GM10266 (cell line): ENCODE results near the gene DGKB.

Source experiments
- DNase-seq: peaks from one replicate; pipeline ENCODE4 v3.0.0; 2012; ENCODE audit errors: extremely low spot score
- TF ChIP-seq, protein P1 (sequence below): IDR thresholded peaks from 2 replicates; pipeline ENCODE4 v1.5.1; 2012; ENCODE audit warnings: mild to moderate bottlenecking, low read depth; ENCODE audit not compliant: control insufficient read depth, insufficient read depth; ENCODE audit errors: missing control alignments

Gene DGKB

DNA sequence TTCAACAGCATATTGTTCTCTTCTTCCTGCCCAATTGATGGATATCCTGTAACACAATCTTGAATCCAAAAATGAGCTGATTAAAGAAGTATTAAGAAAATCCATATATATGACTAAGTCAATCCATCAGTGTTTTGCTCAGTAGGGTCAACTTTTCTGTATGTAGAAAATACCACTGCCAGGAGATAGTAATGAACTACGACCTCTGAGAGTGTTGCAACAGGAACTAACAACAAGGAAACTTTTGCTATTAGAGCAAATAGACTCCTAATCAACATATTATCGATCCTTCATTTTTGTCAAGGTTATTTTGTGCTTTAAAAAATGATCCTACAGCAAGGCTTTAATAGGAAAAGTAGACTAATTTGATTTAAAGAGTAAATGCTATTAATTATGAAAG lies 507.8 kb downstream of the DGKB start:
- TF ChIP-seq, protein P1, sequence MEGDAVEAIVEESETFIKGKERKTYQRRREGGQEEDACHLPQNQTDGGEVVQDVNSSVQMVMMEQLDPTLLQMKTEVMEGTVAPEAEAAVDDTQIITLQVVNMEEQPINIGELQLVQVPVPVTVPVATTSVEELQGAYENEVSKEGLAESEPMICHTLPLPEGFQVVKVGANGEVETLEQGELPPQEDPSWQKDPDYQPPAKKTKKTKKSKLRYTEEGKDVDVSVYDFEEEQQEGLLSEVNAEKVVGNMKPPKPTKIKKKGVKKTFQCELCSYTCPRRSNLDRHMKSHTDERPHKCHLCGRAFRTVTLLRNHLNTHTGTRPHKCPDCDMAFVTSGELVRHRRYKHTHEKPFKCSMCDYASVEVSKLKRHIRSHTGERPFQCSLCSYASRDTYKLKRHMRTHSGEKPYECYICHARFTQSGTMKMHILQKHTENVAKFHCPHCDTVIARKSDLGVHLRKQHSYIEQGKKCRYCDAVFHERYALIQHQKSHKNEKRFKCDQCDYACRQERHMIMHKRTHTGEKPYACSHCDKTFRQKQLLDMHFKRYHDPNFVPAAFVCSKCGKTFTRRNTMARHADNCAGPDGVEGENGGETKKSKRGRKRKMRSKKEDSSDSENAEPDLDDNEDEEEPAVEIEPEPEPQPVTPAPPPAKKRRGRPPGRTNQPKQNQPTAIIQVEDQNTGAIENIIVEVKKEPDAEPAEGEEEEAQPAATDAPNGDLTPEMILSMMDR: no peak
- no peak for DNase-seq

DNA sequence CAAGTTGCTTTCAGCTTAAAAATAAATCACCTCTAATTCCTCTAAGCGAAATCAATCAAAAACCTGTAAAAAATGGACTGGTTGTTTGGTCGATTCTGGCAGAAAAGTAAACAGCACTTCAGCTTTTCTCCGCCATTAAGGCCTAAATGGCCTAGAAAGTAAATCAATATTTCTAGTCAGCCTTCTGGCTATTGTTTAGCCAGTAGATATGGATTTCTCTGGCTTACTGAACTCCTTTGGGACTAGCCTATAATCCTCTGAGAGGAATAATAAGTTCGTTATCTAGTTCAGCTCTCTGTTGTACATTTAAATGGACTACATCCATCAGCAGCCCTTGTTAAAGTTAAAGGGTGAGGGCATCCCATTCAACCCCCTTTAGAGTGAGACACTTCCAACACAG lies 513.0 kb downstream of the DGKB start:
- TF ChIP-seq, protein P1: no peak
- DNase-seq: no peak

DNA sequence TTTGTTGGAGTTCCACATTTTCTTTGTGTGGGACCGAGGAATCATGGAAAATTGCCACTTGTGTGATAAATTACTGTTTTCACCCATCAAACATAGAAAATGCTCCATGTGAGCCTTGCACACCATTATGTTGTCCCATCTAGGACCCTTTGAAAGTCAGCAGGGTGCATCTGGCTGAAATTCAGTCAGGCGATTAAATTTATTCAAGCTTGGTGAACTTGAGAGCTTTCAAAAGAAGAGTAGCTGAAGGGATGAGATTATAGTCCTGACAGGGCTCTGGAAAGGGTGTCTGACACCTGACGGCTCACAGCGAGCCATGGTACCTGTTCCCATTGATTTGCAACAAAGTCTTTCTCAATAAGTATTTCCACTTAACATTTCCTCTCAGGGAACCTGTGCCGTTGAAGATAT lies 513.4 kb downstream of the DGKB start:
- TF ChIP-seq, protein P1: no peak
- DNase-seq: no peak

DNA sequence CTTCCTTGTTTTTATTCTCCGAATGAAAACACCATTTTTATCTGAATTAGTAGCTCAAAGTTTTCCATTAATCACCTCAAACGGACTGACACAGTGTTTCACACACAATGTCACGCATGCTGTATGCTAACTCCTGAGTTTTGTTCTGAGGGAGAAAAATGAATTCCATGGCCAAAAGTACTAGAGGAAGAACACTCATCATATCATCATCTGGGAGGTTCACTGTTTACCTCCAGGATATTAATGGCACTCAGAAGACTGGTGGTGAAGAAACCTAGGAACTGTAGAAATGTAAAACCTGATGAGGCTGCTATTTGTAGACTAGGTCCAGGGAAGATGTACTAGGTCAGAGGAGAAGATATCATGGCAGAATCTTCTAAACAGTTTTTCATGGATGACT lies 517.5 kb downstream of the DGKB start:
- DNase-seq: no peak

DNA sequence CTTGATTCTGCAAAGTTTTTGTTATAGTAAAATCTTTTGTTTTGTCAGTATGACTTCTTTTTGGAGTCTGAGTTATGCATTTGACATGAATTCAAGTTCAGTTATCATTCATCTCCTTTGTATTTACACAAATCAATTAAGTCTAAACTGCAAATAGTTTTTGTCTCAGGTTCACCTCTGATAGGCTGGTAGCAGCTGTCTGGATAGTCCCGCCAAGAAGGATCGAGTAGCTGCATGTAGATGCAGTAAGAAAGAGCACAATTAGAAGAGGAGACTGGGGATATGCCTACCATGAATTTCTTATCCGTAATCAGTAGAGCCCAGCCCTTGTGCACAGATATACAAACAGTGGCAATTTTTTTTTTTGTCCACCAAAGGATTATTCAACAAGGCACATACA lies 520.6 kb downstream of the DGKB start:
- no peak for DNase-seq
- TF ChIP-seq, protein P1: no peak

More for the DNA sequence above, 517.5 kb downstream of the DGKB start:
- TF ChIP-seq, protein P1: no peak

DNA sequence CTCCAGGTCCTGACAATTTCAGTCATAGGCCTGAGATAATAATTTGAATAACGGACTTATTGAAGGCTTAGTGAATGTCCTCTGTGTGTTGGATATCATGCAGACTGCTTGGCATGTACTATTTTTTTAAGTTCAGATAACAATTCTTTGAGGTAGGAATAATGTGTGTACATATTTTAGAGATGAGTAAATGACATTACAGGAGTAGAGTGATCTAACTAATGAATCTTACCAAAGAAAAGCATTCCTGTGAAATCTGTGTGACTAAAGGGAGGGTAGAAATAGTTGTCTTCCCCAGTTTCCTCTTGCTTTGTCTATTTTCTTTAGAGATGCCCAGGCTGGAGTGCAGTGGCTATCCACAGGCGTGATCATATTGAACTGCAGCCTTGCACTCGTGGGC lies 521.2 kb downstream of the DGKB start:
- TF ChIP-seq, protein P1: no peak
- no peak for DNase-seq

DNA sequence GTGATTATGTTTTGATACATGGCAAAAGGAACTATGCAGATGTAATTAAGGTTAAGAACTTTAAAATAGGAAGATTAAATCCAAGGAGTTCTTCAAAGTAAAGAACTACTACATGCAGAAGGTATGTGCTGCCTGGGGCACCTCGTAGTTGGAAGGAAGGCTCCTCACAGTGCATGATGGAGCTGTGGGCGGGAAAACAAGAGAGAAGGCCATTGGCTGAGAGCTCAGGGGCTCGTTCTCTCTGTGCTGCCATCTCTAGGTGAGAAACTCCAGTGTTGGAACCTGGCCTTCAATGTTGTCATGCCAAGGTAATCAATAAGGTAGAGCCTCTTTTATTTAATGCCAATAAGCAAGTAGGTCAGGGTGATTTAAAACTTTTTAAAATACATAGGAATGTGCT lies 521.7 kb downstream of the DGKB start:
- DNase-seq: no peak
- TF ChIP-seq, protein P1: no peak
